HUDEP-2 (cell line): ENCODE results near the gene LCT.
"Not testable (repeated sequence)": the region's sequence is repeated elsewhere in the genome, so short reads cannot be mapped to it uniquely, and the experiment has no call there.

Source experiments
- DNase-seq, 76 experiments: peaks; one replicate each; lab custom pipeline; 2025; ENCODE audit not compliant: unreplicated experiment in 76 of 76; lab: John Stamatoyannopoulos, UW

The LCT gene

GRCh38 chr2:135832891-135833290 lies 4.1 kb downstream of the LCT start:
- no peak for DNase-seq

GRCh38 chr2:135831180-135831812 lies 5.7 kb downstream of the LCT start:
- DNase-seq = no peak

GRCh38 chr2:135829378-135830135 lies 7.4 kb downstream of the LCT start:
- DNase-seq = no peak

GRCh38 chr2:135826544-135826943 lies 10.4 kb downstream of the LCT start:
- DNase-seq = no peak

- no peak for DNase-seq
These were observed 11.3 kb downstream of the LCT start for GRCh38 chr2:135825550-135826176.

- no peak for DNase-seq
These were observed 11.9 kb downstream of the LCT start for GRCh38 chr2:135825131-135825530.

GRCh38 chr2:135822855-135823254 lies 14.1 kb downstream of the LCT start:
- no peak for DNase-seq

- no peak for DNase-seq
These were observed 15.8 kb downstream of the LCT start for GRCh38 chr2:135821190-135821589.

- no peak for DNase-seq
These were observed 16.9 kb downstream of the LCT start for GRCh38 chr2:135820003-135820618.

- DNase-seq = peak in 13 of 76 experiments; percentile 1 to 36 (median 18)
These were observed 17.9 kb downstream of the LCT start for GRCh38 chr2:135818937-135819610.

GRCh38 chr2:135817951-135818350 lies 19.0 kb downstream of the LCT start:
- no peak for DNase-seq

- no peak for DNase-seq
These were observed 19.5 kb downstream of the LCT start for GRCh38 chr2:135817466-135817865.

GRCh38 chr2:135815269-135815668 lies 21.7 kb downstream of the LCT start:
- no peak for DNase-seq

GRCh38 chr2:135812907-135813511 lies 24.0 kb downstream of the LCT start:
- no peak for DNase-seq

- DNase-seq = not testable (repeated sequence)
These were observed 29.1 kb downstream of the LCT start for GRCh38 chr2:135807874-135808273.

GRCh38 chr2:135803278-135803677 lies 33.7 kb downstream of the LCT start:
- DNase-seq = no peak

- DNase-seq = no peak
These were observed 34.6 kb downstream of the LCT start for GRCh38 chr2:135802350-135802749.

- no peak for DNase-seq
These were observed 36.2 kb downstream of the LCT start for GRCh38 chr2:135800513-135801460.

- DNase-seq = no peak
These were observed 37.2 kb downstream of the LCT start for GRCh38 chr2:135799738-135800137.
